Smooth muscle cell (in vitro differentiated cells): ENCODE results near the gene TYK2. TPM values are rescaled to one million over a fixed set of nuclear protein-coding genes. Genes with fewer than 3 reads are reported as not detected.

Experiments used
- DNase-seq: peaks from one replicate; lab custom pipeline; 2025; ENCODE audit not compliant: unreplicated experiment; lab: John Stamatoyannopoulos, UW
- H2AFZ ChIP-seq: fragments of 200-600 bp; sonication (generic); 2 replicates; pipeline ENCODE4 v1.6.0; 2016; ENCODE audit warnings: antibody characterized with exemption, low read depth, mild to moderate bottlenecking
- H3F3A ChIP-seq: fragments of 200-600 bp; sonication (generic); 2 replicates; pipeline ENCODE4 v1.6.0; 2017; ENCODE audit warnings: antibody characterized with exemption, low read depth
- H3K27ac ChIP-seq: fragments of 200-600 bp; sonication (generic); 2 replicates; pipeline ENCODE4 v1.5.1; 2016; ENCODE audit warnings: low read depth, mild to moderate bottlenecking
- H3K27me3 ChIP-seq: fragments of 200-600 bp; sonication (generic); 2 replicates; pipeline ENCODE4 v1.6.1; 2016; ENCODE audit warnings: low read depth, mild to moderate bottlenecking
- H3K36me3 ChIP-seq: fragments of 200-600 bp; sonication (generic); 2 replicates; pipeline ENCODE4 v1.5.1; 2016; ENCODE audit warnings: low read depth
- H3K4me1 ChIP-seq: fragments of 200-600 bp; sonication (generic); 2 replicates; pipeline ENCODE4 v1.5.1; 2016; ENCODE audit warnings: low read depth
- H3K4me2 ChIP-seq: fragments of 200-600 bp; sonication (generic); 2 replicates; pipeline ENCODE4 v1.6.0; 2016; ENCODE audit warnings: mild to moderate bottlenecking
- H3K4me3 ChIP-seq: fragments of 200-600 bp; sonication (generic); 2 replicates; pipeline ENCODE4 v1.5.1; 2016; ENCODE audit warnings: mild to moderate bottlenecking
- H3K79me2 ChIP-seq: fragments of 200-600 bp; sonication (generic); 2 replicates; pipeline ENCODE4 v1.6.0; 2016; ENCODE audit warnings: low read depth, mild to moderate bottlenecking
- H3K9ac ChIP-seq: fragments of 200-600 bp; sonication (generic); 2 replicates; pipeline ENCODE4 v1.6.0; 2016; ENCODE audit warnings: low read depth
- H3K9me3 ChIP-seq: fragments of 200-600 bp; sonication (generic); replicated peaks from 2 replicates; pipeline ENCODE4 v1.5.1; 2016; ENCODE audit warnings: low read depth
- H4K20me1 ChIP-seq: fragments of 200-600 bp; sonication (generic); 2 replicates; pipeline ENCODE4 v1.6.0; 2016; ENCODE audit warnings: low read depth
- CTCF ChIP-seq: fragments of 200-600 bp; sonication (generic); IDR thresholded peaks from 2 replicates; pipeline ENCODE4 v1.5.1; 2017; ENCODE audit warnings: borderline replicate concordance, mild to moderate bottlenecking, antibody characterized with exemption; ENCODE audit not compliant: insufficient read depth, poor library complexity, severe bottlenecking
- WGBS: methylation state at CpG from one replicate; pipeline ENCODE4 v1.1.7; 2016; ENCODE audit warnings: low lambda C conversion rate; 5-methylcytosine and 5-hydroxymethylcytosine counted together
- polyA plus RNA-seq: library from polyadenylated mRNA; unstranded; fragments of >200 nt; fragmentation: Nextera tagmentation; extraction: Ambion mirVana; gene quantifications from 2 replicates; pipeline ENCODE4 v1.2.1, GENCODE V29; 2016
- total RNA-seq: library from RNA; depleted of rRNA; stranded (reverse); fragments of >200 nt; gene quantifications from 2 replicates; pipeline ENCODE4 v1.2.3, GENCODE V29; 2014

The TYK2 gene
- total and polyA plus RNA-seq, 2 experiments from 2014 or later: 53.1 to 98.4 TPM

DNA sequence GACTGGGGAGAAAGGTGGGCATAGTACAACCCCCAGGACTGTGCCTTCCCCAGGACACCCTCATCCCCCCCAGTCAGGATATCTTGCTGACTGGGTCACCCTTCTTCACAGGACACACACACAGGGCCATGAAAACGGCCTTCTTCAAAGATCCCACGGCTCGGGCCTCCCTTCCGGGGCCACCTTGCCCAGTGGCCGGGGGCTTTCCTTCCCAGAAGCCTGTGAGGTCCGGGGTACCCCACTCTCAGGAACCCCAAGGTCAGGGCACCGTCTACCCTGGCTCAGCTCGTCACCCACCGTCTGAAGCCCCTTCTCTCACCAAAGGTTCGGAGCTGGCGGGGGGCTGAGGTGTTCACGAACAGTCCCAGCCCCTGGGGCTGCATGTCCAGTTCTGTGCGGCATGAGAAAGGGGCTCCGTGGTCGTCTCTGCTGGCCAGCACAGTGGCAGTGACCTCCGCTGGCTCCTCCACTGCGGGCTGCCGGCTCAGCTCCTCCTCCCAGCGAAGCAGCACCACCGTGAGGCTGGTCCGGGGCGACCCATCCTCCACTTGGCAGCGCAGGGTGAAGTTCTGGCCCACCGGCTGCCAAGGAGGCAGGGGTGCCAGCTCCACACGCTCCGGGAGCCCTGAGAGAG, 44.9 kb downstream of the TYK2 start:
- H3K4me3 ChIP-seq: peak overlapping the region; percentile 92
- 76% methylated on average over 26 of the region's 26 CpGs for WGBS
- H3K79me2 ChIP-seq: peaks cover 24% of the 10 kb centered on the region
- peaks cover 22% of the 10 kb centered on the region for H4K20me1 ChIP-seq
- H2AFZ ChIP-seq: no peak overlapping the region
- DNase-seq: no peak
- H3K9ac ChIP-seq: no peak overlapping the region
- no peaks in the 10 kb centered on the region for H3K9me3 ChIP-seq
- TF ChIP-seq CTCF: no peak
- peaks cover 8% of the 10 kb centered on the region for H3K4me1 ChIP-seq
- no peak overlapping the region for H3K27ac ChIP-seq
- H3K36me3 ChIP-seq: no peaks in the 10 kb centered on the region
- H3F3A ChIP-seq: no peaks in the 10 kb centered on the region
- H3K27me3 ChIP-seq: no peaks in the 10 kb centered on the region
- peak overlapping the region; percentile 91 for H3K4me2 ChIP-seq

- peak; percentile 92 for DNase-seq
- no peaks in the 10 kb centered on the region for H3F3A ChIP-seq
- WGBS: 9% methylated on average over 48 of the region's 59 CpGs
Observed at GRCh38 chr19:10334588-10335351, 45.6 kb downstream of the TYK2 start.

GRCh38 chr19:10333758-10334587, 46.4 kb downstream of the TYK2 start:
- Histone ChIP-seq H3K79me2 (peaks cover 26% of the 10 kb centered on the region), H3K4me2 (peak overlapping the region; percentile 91), H3K36me3 (no peaks in the 10 kb centered on the region), H3K27me3 (no peaks in the 10 kb centered on the region), H3K9ac (no peak overlapping the region), H3K4me1 (peaks cover 8% of the 10 kb centered on the region), H3K9me3 (no peaks in the 10 kb centered on the region), H4K20me1 (peaks cover 35% of the 10 kb centered on the region), H3K27ac (no peak overlapping the region), H3F3A (no peaks in the 10 kb centered on the region), H3K4me3 (peak overlapping the region; percentile 92), H2AFZ (no peak overlapping the region)
- DNase-seq: no peak
- no peak for TF ChIP-seq CTCF
- 3% methylated on average over 40 of the region's 44 CpGs for WGBS

More at GRCh38 chr19:10334588-10335351, 45.6 kb downstream of the TYK2 start:
- Histone ChIP-seq H3K9me3 (no peaks in the 10 kb centered on the region), H3K27me3 (no peaks in the 10 kb centered on the region), H4K20me1 (peaks cover 29% of the 10 kb centered on the region), H3K9ac (no peak overlapping the region), H3K4me3 (peak overlapping the region; percentile 92), H2AFZ (no peak overlapping the region), H3K27ac (no peak overlapping the region), H3K4me2 (peak overlapping the region; percentile 91), H3K4me1 (peaks cover 8% of the 10 kb centered on the region), H3K36me3 (no peaks in the 10 kb centered on the region), H3K79me2 (peaks cover 26% of the 10 kb centered on the region)
- no peak for TF ChIP-seq CTCF
